GM18511 (cell line): ENCODE results near the gene TYR.
"Not testable (repeated sequence)": the region's sequence is repeated elsewhere in the genome, so short reads cannot be mapped to it uniquely, and the experiment has no call there.

Source experiments
- ATAC-seq: cut with Tn5 transposase; IDR thresholded peaks from one replicate; pipeline ENCODE4 v1.9.1; 2021; ENCODE audit warnings: mild to moderate bottlenecking, moderate library complexity; ENCODE audit not compliant: unreplicated experiment

TYR gene

GRCh38 chr11:89177691-89178231 lies at the start of gene TYR:
Gene TYR, plus strand, starts transcription at chr11:89177875. Its CDS starts 79 bp downstream, at chr11:89177954.
- no peak for ATAC-seq

DNA sequence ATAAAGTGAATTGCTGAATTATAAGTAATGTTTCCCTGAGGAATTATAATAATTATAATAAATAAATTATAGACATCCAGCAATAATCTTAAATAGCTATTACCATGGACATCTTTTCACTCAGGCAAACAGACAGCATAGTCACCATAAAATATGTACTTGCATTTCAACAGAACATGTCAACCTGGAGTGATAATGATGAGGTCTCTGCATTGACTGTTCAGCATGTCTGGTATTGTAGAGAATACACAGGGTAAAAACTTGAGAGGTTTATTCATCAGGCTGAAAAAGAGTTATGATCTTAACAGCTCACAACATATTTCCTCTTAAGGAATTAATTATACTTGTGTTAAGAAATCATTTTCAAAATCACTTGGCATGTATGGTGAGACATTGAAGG lies 41.1 kb upstream of the TYR start:
- ATAC-seq, result no peak

DNA sequence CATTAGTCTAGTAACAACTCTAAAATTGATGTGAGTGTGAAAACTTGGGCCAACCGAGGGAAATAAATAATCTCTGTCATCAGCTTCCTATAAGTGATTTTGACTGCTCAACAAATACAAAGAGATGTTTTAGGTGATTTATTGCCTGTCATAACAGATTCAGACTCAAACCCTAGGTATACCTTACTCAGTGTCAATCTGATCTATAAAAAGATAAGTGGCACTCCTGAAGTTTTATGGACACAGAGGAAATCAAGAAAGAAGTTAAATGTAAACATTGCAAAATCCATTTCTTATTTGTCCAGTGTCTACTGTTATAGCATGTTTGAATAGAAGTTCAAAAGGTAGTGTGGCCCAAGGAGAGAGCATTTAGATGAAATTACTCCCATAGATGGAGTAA lies 30.4 kb upstream of the TYR start:
- no peak for ATAC-seq

- no peak for ATAC-seq
These were observed 17.7 kb upstream of the TYR start for GRCh38 chr11:89159974-89160373.

- ATAC-seq, result no peak
These were observed 15.7 kb upstream of the TYR start for GRCh38 chr11:89161949-89162348.

DNA sequence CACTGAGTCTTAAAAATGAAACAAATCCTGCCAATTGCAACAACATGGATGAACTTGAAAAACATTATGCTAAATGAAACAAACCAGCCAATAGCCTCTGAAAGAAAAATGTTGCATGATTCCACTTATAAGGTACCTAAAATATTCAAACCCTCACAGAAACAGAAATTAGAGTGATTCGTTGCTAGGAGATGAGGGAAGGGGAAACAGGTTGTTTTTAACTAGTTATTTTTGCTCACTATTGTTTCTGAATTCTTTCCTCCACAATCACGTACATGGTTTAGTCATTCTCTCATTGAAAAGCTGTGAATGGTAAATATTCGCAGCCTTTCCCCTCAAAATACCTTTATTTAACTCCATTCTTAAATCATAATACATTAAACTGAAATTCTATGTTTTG lies 14.0 kb upstream of the TYR start:
- ATAC-seq, result no peak

GRCh38 chr11:89168396-89168795 lies 9.3 kb upstream of the TYR start:
- ATAC-seq, result no peak

DNA sequence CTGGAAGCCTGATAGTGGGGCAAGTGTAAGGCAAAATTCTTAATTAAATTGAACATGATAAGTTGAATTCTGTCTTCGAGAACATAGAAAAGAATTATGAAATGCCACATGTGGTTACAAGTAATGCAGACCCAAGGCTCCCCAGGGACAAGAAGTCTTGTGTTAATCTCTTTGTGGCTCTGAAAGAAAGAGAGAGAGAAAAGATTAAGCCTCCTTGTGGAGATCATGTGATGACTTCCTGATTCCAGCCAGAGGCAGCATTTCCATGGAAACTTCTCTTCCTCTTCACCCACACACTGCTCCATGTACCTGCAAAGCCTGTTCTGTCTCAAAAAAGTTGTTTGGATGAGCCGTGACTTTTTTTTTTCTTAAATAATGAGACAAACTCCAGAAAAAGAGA lies 1.9 kb upstream of the TYR start:
- ATAC-seq, result no peak

GRCh38 chr11:89176938-89177337 lies 737 bp upstream of the TYR start:
- no peak for ATAC-seq

DNA sequence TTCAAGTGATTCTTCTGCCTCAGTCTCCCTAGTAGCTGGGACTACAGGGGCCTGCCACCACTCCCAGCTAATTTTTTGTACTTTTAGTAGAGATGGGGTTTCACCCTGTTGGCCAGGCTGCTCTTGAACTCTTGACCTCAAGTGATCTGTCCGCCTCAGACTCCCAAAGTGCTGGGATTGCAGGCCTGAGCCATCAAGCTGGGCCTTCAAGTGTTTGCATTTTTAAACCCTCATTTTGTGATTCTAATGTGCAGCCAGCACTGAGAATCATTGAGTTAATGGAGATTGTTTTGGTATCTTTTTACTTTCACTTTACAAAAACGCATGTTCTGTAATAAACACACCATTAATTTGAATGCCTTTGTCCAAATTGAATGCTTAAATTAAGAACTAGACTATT lies 3.4 kb downstream of the TYR start:
- ATAC-seq, result no peak

- ATAC-seq, result no peak
These were observed 5.3 kb downstream of the TYR start for GRCh38 chr11:89182773-89183518.

- ATAC-seq, result no peak
These were observed 6.3 kb downstream of the TYR start for GRCh38 chr11:89184021-89184420.

- no peak for ATAC-seq
These were observed 12.1 kb downstream of the TYR start for GRCh38 chr11:89189776-89190175.

DNA sequence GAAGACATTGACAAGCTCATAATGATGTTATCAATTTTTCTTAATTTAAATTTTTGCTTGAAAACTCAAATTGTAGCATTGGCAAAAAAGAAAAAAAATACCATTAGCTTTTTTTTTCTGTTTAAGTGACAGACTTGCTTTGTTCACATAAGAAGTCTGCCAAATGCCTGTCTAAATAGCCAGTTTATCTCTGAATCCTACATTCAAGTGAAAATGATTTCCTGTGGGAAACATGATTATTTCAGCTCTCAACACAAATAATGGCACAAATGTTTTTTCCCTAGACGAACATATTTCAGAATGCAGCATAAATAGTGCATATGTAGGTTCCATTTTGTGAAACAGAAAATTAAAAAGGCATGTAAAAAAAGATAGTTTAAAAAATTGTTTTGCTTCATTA lies 23.5 kb downstream of the TYR start:
- no peak for ATAC-seq

DNA sequence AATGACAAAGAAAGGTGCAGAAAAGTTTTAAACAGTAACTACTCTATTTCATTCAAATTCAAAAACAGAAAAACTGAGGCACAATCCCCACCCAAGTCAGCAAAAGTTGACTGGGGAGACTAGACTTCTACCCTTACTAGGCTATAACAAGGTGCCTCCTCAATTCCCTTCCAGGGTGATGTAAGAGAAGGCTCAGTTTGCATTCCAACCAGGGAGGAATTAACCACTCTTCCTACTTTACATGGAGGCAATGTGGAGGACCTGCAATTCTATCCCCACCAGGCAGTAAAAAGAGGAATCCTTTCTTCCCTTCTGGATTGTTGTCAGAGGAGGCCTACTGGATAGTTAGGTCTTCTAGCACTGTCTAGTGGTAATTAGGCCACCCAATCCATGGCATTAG lies 26.1 kb downstream of the TYR start:
- ATAC-seq, result no peak

GRCh38 chr11:89205378-89205777 lies 27.7 kb downstream of the TYR start:
- ATAC-seq, result no peak

- ATAC-seq, result no peak
These were observed 43.1 kb downstream of the TYR start for GRCh38 chr11:89220684-89221339.

GRCh38 chr11:89235083-89235482 lies 57.4 kb downstream of the TYR start:
- ATAC-seq, result no peak

GRCh38 chr11:89235976-89236375 lies 58.3 kb downstream of the TYR start:
- ATAC-seq, result no peak

GRCh38 chr11:89247007-89247406 lies 69.3 kb downstream of the TYR start:
- not testable (repeated sequence) for ATAC-seq

- no peak for ATAC-seq
These were observed 71.5 kb downstream of the TYR start for GRCh38 chr11:89249196-89249595.

- not testable (repeated sequence) for ATAC-seq
These were observed 83.8 kb downstream of the TYR start for GRCh38 chr11:89261483-89261882.
